ENCODE measurements around the gene S100Z. TPM values are rescaled to one million over a fixed set of nuclear protein-coding genes. Genes with fewer than 3 reads are reported as not detected.
"Not testable (repeated sequence)": the region's sequence is repeated elsewhere in the genome, so short reads cannot be mapped to it uniquely, and the experiment has no call there.

Gene S100Z
- total RNA-seq, 8 experiments from 2014 or later, result 0.24 to 0.43 TPM; not detected in 6

GRCh38 chr5:76813982-76814562 is 35.7 kb upstream of the S100Z start:
- in situ Hi-C loops (cut with MboI; ENCODE audit: low pct_unique_long_range_greater_than_20kb in 2 of 9, low sequenced_read_pairs in 9 of 9, unreplicated experiment in 9 of 9), result no loop called here
- Histone ChIP-seq H3K4me3 (no peak overlapping the region), H3K4me1 (replicated peaks in 1 of 2) (no peaks in the 10 kb centered on the region), H3K27ac (no peak overlapping the region)
- 12 to 100% (median 89%) methylated on average over 1 to 4 of the region's 4 CpGs for WGBS, 10 experiments
- peak in 3 of 8 experiments; percentile 40 to 63 (median 45) for ATAC-seq (replicated peaks in 6 of 8)

GRCh38 chr5:76816110-76816831 is 33.5 kb upstream of the S100Z start:
- Histone ChIP-seq H3K4me1 (replicated peaks in 1 of 2) (peaks cover 0 to 3% of the 10 kb centered on the region in 2 donors), H3K27ac (no peak overlapping the region), H3K4me3 (no peak overlapping the region)
- WGBS, 10 experiments, result 33 to 100% (median 89%) methylated on average over 1 to 3 of the region's 3 CpGs; no CpG with 5 or more reads in 2 of the 10 experiments
- no peak for ATAC-seq (replicated peaks in 6 of 8)
- in situ Hi-C loops (cut with MboI; ENCODE audit: low pct_unique_long_range_greater_than_20kb in 2 of 9, low sequenced_read_pairs in 9 of 9, unreplicated experiment in 9 of 9), result no loop called here

- no peak within 1 kb of the TSS for H3K27ac ChIP-seq
- in situ Hi-C loops (cut with MboI; ENCODE audit: low pct_unique_long_range_greater_than_20kb in 2 of 9, low sequenced_read_pairs in 9 of 9, unreplicated experiment in 9 of 9), result no loop called here
- peak within 1 kb of the TSS; percentile 50 to 78 (median 62) for H3K4me3 ChIP-seq
- 0 to 12% (median 4%) methylated on average over 1 to 13 of the region's 72 CpGs; no CpG with 5 or more reads in 6 of the 10 experiments for WGBS, 10 experiments
- H3K4me1 ChIP-seq (replicated peaks in 1 of 2), result peaks cover 0 to 3% of the 10 kb centered on the region in 2 donors
- ATAC-seq (replicated peaks in 6 of 8), result peak; percentile 67 to 88 (median 82)
Measured at GRCh38 chr5:76818844-76819831, 30.7 kb upstream of the S100Z start, which contains the start of gene F2RL1. F2RL1 (plus strand) TSS chr5:76819030; CDS start chr5:76819183, 153 bp downstream.

GRCh38 chr5:76819851-76820525 is 29.8 kb upstream of the S100Z start:
- in situ Hi-C loops (cut with MboI; ENCODE audit: low pct_unique_long_range_greater_than_20kb in 2 of 9, low sequenced_read_pairs in 9 of 9, unreplicated experiment in 9 of 9), result no loop called here
- peaks cover 0 to 3% of the 10 kb centered on the region in 2 donors for H3K4me1 ChIP-seq (replicated peaks in 1 of 2)
- ATAC-seq (replicated peaks in 6 of 8), result peak in 5 of 8 experiments; percentile 24 to 46 (median 33)
- peak overlapping the region; percentile 50 to 78 (median 62) for H3K4me3 ChIP-seq
- WGBS, 10 experiments, result 13 to 71% (median 35%) methylated on average over 1 to 9 of the region's 31 CpGs; no CpG with 5 or more reads in 2 of the 10 experiments
- H3K27ac ChIP-seq, result no peak overlapping the region

- Histone ChIP-seq H3K4me3 (peak overlapping the region in 3 of 5 donors; percentile 5 to 78 (median 50)), H3K27ac (no peak overlapping the region), H3K4me1 (replicated peaks in 1 of 2) (peaks cover 0 to 3% of the 10 kb centered on the region in 2 donors)
- 15 to 92% (median 40%) methylated on average over 2 of the region's 2 CpGs; no CpG with 5 or more reads in 4 of the 10 experiments for WGBS, 10 experiments
- ATAC-seq (replicated peaks in 6 of 8), result no peak
- in situ Hi-C loops (cut with MboI; ENCODE audit: low pct_unique_long_range_greater_than_20kb in 2 of 9, low sequenced_read_pairs in 9 of 9, unreplicated experiment in 9 of 9), result no loop called here
Measured at GRCh38 chr5:76820526-76820890, 29.3 kb upstream of the S100Z start.

- in situ Hi-C loops (cut with MboI; ENCODE audit: low pct_unique_long_range_greater_than_20kb in 2 of 9, low sequenced_read_pairs in 9 of 9, unreplicated experiment in 9 of 9), result no loop called here
- no peak for ATAC-seq (replicated peaks in 6 of 8)
- H3K4me3 ChIP-seq, result no peak overlapping the region
- 0 to 83% (median 51%) methylated on average over 1 to 4 of the region's 4 CpGs; no CpG with 5 or more reads in 1 of the 10 experiments for WGBS, 10 experiments
- no peak overlapping the region for H3K27ac ChIP-seq
- H3K4me1 ChIP-seq (replicated peaks in 1 of 2), result peaks cover 0 to 3% of the 10 kb centered on the region in 2 donors
Measured at GRCh38 chr5:76821136-76821535, 28.7 kb upstream of the S100Z start.

- 56 to 100% (median 87%) methylated on average over 1 to 6 of the region's 7 CpGs; no CpG with 5 or more reads in 2 of the 10 experiments for WGBS, 10 experiments
- H3K27ac ChIP-seq; in situ Hi-C loops (cut with MboI; ENCODE audit: low pct_unique_long_range_greater_than_20kb in 2 of 9, low sequenced_read_pairs in 9 of 9, unreplicated experiment in 9 of 9); H3K4me1 ChIP-seq (replicated peaks in 1 of 2); ATAC-seq (replicated peaks in 6 of 8); H3K4me3 ChIP-seq: not testable (repeated sequence)
Measured at GRCh38 chr5:76822105-76822731, 27.6 kb upstream of the S100Z start.

- H3K4me3 ChIP-seq; ATAC-seq (replicated peaks in 6 of 8); in situ Hi-C loops (cut with MboI; ENCODE audit: low pct_unique_long_range_greater_than_20kb in 2 of 9, low sequenced_read_pairs in 9 of 9, unreplicated experiment in 9 of 9); H3K4me1 ChIP-seq (replicated peaks in 1 of 2); H3K27ac ChIP-seq: not testable (repeated sequence)
Measured at GRCh38 chr5:76826416-76826815, 23.4 kb upstream of the S100Z start.

- ATAC-seq (replicated peaks in 6 of 8), result peak in 5 of 8 experiments; percentile 32 to 71 (median 52)
Measured at GRCh38 chr5:76831110-76831452, 18.7 kb upstream of the S100Z start.

GRCh38 chr5:76836181-76836580 is 13.6 kb upstream of the S100Z start:
- no peak for ATAC-seq (replicated peaks in 6 of 8)

More at GRCh38 chr5:76831110-76831452, 18.7 kb upstream of the S100Z start:
- Histone ChIP-seq H3K4me1 (replicated peaks in 1 of 2) (peaks cover 0 to 7% of the 10 kb centered on the region in 2 donors), H3K4me3 (no peak overlapping the region), H3K27ac (no peak overlapping the region)
- in situ Hi-C loops (cut with MboI; ENCODE audit: low pct_unique_long_range_greater_than_20kb in 2 of 9, low sequenced_read_pairs in 9 of 9, unreplicated experiment in 9 of 9), result no loop called here
- 0 to 100% (median 46%) methylated on average over 1 to 2 of the region's 2 CpGs; no CpG with 5 or more reads in 2 of the 10 experiments for WGBS, 10 experiments

GRCh38 chr5:76836585-76836984 is 13.2 kb upstream of the S100Z start:
- ATAC-seq (replicated peaks in 6 of 8), result no peak
- Histone ChIP-seq H3K4me3 (no peak overlapping the region), H3K27ac (no peak overlapping the region), H3K4me1 (replicated peaks in 1 of 2) (peaks cover 4 to 5% of the 10 kb centered on the region in 2 donors)
- 0 to 100% (median 89%) methylated on average over 1 to 4 of the region's 4 CpGs; no CpG with 5 or more reads in 2 of the 10 experiments for WGBS, 10 experiments
- in situ Hi-C loops (cut with MboI; ENCODE audit: low pct_unique_long_range_greater_than_20kb in 2 of 9, low sequenced_read_pairs in 9 of 9, unreplicated experiment in 9 of 9), result no loop called here

More at GRCh38 chr5:76836181-76836580, 13.6 kb upstream of the S100Z start:
- Histone ChIP-seq H3K27ac (no peak overlapping the region), H3K4me1 (replicated peaks in 1 of 2) (peaks cover 4 to 5% of the 10 kb centered on the region in 2 donors), H3K4me3 (no peak overlapping the region)
- in situ Hi-C loops (cut with MboI; ENCODE audit: low pct_unique_long_range_greater_than_20kb in 2 of 9, low sequenced_read_pairs in 9 of 9, unreplicated experiment in 9 of 9), result no loop called here
- 38 to 100% (median 93%) methylated on average over 1 to 2 of the region's 2 CpGs; no CpG with 5 or more reads in 2 of the 10 experiments for WGBS, 10 experiments

All from motor neuron (in vitro differentiated cells).